ENCODE data around the gene TCF7L1. TPM values are rescaled to one million over a fixed set of nuclear protein-coding genes. Genes with fewer than 3 reads are reported as not detected.
A peak's percentile ranks its signal among the peaks of the same experiment; 100 is the strongest.
"Not testable (repeated sequence)": the region's sequence is repeated elsewhere in the genome, so short reads cannot be mapped to it uniquely, and the experiment has no call there.

The TCF7L1 gene
- total RNA-seq, 1 experiment from 2014 or later, result 0.17 TPM

DNA sequence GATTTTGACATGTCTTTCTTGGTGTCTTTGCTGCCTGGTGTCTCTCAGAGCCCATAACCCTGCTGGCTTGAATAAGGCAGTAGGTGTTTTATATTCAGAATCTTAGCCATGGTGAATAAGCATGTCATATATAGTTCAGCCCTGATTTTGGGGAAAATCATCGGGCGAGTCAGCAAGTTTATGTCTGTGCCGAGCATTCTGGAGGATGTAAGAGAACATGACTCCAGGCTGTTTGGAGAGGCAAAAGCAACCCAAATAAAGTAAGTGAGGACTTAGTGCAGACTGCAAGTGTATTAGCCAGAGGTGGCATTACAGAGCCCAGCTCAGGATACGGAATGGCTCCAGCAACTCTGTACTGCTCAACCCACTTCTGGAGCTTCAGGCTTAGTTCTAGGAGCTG, 50.3 kb downstream of the TCF7L1 start:
- DNase-seq (ENCODE audit: low spot score), result no peak

DNA sequence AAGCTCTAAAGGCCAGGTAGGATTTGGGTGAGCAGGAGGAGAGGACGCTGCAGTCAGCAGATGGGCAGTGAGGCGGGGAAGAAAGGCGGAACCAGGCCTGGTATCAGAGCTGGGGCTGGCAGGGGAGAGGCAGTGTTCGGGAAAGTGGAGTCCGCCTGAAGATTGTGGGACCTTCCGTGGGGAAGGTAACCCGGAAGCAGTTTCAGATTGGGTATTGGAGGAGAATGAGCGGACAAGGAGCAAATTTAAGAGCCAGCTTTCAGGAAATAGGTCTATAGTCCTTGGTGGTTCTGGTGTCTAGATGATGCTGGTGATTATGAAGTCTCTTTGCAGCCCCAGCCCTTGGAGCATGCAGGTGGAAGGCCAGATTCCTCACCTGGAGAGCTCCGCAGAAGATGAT, 51.0 kb downstream of the TCF7L1 start:
- DNase-seq (ENCODE audit: low spot score), result no peak

DNA sequence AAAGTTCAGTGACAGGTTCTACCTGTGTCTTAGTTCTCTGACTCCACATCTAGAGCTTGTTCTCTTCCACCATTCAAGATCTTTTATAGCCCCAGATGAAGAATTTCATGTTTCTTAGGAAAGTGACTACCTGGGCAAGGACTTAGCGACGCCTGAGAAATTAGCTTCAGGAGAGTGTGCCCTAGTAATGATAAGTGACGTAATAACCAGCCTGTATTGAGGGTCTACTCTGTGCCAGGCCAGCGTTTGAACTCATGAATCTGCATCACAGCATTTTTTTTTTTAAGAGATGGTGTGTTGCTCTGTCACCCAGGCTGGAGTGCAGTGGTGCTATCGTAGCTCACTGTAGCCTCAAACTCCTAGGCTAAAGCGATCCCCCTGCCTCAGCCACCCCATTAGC, 51.8 kb downstream of the TCF7L1 start:
- DNase-seq (ENCODE audit: low spot score), result no peak

DNA sequence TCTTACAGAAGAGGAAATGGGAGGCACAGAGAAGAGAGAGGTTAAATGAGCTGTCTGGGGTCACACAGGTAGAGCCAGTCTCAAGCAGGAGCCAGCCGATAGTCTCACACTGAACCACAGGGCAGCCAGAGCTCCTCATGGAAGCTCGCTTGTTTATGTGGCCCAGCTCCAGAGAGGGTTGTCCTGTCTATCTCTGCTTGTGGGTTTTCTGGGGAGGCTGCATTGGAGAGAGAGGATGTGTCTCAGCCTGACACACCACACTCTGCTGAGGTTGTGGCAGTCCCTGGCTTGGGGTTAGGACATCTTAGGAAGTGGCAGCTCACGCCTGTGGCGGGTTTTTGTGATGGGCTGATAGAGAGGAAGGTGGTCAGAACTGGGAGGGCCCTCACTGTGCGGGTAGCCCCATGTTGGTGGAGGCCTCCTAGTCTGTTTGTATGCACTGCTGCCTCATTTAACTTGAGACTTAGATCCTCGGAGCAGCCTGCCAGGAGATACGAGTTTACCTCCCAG, 52.3 kb downstream of the TCF7L1 start:
- DNase-seq (ENCODE audit: low spot score), result no peak

DNA sequence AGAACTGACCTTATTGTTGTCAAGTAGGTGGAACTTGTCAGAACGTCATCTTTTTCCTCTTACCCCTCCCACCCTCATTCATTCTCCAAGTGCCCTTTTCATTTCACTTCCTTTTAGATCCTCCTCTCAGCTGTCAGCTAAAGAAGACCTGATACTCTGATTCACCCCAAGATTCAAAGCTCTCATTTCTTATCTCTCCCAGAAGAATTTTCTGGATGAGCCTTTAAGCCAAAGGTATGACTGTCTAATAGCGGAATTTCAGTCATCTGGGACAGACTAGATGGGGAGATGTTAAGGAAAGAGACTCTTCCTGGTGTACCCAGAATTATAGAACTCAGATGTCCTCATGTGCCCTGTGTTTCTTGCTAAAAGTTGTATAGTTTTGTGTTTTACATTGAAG, 53.9 kb downstream of the TCF7L1 start:
- no peak for DNase-seq (ENCODE audit: low spot score)

DNA sequence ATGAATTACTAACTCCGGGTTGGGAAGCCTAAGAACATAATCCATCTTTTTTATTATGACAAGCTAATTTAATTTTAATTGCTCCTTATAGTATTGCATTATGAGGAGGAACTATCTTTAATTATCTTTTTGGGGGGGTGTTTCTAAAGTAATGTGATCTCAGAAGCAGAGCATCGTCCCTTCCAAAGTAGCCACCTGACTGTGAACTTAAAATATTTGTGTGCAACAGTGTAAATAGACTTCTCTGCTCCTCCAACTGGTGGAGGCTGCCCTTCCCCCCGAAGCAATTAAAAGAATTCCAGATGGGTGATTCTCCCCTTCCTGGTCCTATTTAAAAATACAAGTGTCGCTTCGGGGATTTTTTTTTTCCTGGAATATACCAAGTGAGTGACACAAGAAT, 55.7 kb downstream of the TCF7L1 start:
- DNase-seq (ENCODE audit: low spot score), result no peak

DNA sequence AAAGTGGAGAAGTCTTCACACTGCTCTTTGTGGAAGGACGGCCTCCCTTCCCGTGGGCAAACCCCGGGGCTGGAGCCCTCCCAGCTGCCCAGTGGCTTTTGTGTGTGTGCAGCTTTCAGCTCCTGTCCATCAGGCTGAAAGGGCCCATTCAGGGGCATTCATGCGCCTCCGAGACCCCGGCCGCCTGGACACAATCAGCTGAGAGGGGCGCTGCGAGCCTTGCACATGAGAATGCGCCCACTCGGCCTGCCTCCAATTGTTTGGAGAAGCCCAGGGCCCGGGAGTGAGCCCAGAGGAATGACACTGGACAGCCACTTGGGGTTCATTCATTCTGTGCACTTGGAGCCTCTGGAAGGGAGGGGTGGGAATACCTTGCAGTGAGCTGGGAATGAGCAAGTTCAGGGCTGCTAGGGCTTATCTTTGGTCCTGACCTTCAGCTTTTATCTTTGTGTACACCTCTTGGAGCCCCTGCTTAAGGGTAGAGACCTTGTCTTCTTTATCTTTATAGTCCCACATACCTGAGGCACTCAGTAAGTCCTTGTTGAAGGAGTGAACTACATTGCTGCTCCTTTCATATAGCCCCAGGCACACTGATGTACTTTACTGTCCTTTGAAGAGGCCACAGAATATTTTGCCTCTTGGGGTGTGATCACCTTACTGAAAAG, 56.5 kb downstream of the TCF7L1 start:
- no peak for DNase-seq (ENCODE audit: low spot score)

DNA sequence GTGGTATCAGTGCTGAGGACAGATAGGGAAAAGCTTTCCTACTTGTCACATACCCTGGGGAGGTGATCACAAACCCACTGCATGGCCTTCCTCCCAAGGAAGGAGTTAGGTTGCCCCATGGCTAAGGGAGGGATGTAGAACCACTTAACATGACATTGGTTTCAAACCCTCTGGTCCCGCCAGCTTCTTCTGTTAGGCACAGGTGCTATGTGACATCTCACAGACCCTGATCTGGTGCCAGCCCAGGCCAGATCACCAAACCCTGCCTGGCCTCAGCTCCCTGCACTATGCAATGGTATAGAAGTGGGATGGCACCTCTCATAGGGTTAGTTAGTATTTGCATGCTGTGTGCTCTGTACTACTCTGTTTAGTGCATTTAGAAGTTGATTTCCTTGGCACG, 58.0 kb downstream of the TCF7L1 start:
- DNase-seq (ENCODE audit: low spot score), result no peak

DNA sequence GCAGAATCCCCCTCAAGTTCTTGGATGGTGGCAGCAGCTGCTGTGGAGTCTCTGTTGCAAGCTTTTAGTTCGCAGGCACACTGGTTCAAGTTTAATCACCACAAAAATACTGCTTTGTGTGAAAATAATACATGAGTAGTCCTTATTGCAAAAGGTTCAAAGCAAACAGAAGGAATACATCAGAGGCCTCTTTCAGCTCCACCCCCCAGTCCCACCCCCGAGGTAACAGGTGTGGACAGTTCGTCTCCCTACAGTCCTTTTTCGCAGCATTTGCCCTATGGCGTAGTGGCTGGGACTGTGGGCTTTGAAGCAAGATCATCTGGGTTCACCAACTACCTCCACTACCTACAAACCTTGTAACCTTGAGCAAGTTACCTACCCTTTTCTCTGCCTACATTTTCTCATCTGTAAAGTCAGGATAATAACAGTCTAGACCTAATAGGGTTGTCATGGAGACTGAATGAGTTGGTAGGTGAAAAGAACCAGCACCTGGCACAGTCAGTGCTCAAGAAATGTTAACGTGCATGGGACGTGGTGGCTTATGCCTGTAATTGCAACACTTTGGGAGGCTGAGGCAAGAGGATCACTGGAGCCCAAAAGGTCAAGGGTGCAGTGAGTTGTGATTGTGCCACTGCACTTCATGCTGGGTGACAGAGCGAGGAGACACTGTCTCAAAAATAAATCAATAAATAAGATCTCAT, 61.7 kb downstream of the TCF7L1 start:
- DNase-seq (ENCODE audit: low spot score), result no peak

DNA sequence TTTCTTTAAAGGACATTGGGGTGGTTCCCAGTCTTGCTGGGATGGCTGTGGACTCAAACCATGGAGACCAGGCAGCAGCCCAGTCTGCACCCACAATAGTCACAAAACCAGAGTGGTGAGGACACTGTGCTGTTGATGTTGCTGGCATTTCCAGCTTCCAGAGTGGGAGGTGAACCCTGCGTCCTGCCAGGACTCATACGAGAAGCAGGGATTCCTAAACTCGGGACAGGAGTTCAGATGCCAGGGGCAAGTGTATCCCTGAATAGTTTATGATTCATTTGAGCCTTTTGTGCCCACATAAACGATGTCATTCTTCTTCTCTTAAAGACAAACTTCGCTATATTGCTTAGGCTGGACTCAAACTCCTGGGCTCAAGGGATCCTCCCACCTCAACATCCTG, 62.8 kb downstream of the TCF7L1 start:
- DNase-seq (ENCODE audit: low spot score), result no peak

DNA sequence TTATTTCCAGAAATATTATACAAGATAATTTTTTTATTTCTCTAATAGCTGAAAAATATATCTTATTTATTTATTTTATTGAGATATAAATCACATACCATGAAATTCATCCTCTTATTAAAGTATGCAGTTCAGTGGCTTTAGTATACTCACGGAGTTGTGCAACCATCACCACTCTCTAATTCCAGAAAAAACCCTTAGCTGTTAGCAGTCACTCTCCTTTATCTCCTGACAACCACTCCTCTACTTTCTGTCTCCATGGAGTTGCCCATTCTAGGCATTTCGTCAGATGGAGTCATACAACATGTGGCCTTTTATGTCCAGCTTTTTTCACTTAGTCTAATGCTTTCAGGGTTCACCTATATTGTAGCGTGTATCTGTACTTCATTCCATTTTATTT, 66.5 kb downstream of the TCF7L1 start:
- DNase-seq (ENCODE audit: low spot score), result no peak

DNA sequence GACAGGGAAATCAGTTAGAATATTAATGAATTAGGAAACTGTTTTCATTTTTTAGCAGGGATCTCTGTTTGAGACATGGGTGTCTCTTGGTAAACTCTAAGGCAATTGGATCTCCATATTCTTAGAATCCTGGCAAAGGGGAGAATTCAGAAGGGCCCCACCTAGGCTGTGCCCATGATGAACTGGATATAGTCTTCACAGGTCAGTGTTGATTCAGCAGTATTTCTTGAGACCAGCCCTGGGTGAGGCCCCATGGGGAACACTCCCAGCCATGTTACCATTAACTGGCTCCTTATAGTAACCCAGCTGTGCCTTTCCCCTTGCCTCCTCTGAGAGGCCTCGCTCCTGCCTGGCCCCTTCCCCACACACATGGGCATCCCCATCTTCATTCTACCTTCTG, 76.7 kb downstream of the TCF7L1 start:
- no peak for DNase-seq (ENCODE audit: low spot score)

DNA sequence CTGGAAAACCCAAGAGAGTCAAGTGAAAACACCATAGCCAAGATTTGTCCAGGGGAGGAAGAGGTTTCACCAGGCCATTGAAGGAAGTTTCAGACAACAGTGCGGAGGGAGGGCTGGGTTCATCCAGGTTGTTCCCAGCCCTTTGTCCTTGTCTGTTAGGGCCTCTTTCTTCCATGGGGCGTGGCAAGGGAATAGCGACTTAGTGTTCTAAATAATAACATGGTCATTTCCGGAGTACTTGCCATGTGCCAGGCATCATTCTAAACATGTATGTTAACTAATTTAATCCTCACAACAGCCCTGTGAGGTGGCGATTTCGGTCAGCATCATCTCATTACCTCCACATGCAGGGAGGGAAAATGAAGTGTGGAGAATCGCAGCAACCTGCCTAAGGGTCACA, 77.3 kb downstream of the TCF7L1 start:
- DNase-seq (ENCODE audit: low spot score), result no peak

DNA sequence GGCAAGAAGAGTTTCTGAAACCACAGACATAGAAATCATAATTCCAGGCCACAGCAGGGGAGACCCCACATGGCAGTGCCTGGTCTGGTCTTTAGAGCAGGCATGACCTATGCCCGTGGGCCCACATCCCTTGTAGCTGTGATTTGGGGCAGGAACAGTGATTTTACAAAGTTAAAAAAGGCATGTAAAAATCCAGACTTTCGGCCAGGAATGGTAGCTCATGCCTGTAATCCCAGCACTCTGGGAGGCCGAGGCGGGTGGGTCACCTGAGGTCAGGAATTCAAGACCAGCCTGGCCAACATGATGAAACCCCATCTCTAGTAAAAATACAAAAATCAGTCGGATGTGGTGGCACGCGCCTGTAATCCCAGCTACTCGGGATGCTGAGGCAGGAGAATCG, 78.4 kb downstream of the TCF7L1 start:
- not testable (repeated sequence) for DNase-seq (ENCODE audit: low spot score)

DNA sequence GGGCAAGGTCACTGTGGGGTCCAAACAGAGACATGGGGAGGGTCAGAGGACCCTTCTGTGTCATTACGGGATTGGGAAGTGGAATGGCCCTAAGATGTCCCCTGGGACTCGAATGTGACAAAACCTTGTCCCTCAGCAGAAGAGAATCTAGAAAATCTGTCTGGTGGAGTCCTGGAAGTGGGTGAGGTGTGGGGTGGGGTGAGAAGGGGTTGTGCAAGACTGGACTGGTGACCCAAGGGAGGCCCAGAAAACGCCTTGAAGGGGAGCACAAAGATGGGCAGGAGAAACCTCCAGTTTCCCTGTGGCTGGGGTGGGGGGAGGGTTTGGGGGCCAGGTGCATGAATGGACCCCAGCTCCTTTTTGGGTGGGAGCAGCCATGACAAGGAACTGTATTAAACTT, 79.6 kb downstream of the TCF7L1 start:
- no peak for DNase-seq (ENCODE audit: low spot score)

DNA sequence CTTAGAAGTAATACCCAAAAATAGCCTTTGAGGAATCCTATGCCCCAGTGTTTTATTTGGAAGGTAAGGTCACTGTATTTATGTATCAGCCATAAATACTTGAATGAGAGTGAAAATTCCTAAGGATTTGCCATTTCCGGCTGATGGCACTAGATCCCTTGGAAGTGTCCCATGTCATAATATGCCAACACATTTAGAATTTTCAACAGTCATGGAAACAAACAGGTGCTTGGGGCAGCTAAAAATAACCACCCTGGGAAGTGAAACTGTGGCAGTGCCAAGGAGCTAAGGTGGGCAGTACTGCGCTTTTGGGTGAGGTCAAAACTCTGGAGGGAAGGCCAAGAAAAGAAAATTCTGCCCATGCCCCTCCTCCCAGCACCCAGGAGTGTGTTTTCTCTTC, 80.2 kb downstream of the TCF7L1 start:
- no peak for DNase-seq (ENCODE audit: low spot score)

DNA sequence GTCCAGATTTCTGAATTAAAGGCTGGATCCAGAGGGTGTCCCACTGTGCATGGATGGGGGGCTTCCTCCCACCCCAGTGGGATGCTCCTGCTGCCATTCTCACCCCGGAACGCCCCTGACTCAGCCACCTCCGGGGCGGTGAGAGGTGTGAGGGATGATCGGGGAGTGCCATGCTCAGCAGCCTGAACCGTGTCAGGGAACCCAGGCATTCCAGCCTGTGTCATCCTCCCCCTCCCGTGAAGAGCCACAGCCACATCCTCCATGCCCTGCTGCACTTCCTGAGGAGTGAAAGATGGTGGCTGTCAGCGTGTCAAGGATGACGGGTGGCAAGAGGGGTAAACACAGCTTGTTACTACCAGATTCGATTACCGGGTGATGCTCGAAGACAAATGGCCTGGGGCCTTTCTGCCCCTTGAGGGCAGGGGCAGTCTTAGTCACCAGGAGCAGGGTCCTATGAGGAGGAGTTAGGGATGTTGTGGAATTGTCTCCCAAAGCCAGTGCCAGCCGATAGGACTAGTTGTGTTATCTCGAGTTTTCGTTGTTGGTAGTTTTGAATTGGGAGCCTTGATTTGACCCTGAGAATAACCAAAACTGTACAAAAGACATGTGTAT, 80.8 kb downstream of the TCF7L1 start:
- no peak for DNase-seq (ENCODE audit: low spot score)

DNA sequence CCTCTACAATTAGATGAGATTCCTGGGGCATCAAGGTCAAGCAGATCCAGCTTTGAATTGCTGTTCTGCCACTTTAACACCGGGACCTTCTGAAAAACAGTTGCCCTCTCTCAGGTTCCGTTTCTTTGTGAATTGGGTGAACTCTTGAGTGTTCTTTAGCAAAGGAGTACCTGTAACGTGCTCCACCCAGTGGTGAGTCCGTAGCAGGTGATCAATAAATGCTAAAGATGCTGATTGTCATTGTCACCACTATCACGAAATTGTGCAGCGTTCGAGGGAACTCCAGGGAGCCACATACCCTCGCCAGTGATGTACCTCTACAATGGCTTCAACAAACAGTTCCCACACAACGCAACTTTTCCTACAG, 81.9 kb downstream of the TCF7L1 start:
- no peak for DNase-seq (ENCODE audit: low spot score)

DNA sequence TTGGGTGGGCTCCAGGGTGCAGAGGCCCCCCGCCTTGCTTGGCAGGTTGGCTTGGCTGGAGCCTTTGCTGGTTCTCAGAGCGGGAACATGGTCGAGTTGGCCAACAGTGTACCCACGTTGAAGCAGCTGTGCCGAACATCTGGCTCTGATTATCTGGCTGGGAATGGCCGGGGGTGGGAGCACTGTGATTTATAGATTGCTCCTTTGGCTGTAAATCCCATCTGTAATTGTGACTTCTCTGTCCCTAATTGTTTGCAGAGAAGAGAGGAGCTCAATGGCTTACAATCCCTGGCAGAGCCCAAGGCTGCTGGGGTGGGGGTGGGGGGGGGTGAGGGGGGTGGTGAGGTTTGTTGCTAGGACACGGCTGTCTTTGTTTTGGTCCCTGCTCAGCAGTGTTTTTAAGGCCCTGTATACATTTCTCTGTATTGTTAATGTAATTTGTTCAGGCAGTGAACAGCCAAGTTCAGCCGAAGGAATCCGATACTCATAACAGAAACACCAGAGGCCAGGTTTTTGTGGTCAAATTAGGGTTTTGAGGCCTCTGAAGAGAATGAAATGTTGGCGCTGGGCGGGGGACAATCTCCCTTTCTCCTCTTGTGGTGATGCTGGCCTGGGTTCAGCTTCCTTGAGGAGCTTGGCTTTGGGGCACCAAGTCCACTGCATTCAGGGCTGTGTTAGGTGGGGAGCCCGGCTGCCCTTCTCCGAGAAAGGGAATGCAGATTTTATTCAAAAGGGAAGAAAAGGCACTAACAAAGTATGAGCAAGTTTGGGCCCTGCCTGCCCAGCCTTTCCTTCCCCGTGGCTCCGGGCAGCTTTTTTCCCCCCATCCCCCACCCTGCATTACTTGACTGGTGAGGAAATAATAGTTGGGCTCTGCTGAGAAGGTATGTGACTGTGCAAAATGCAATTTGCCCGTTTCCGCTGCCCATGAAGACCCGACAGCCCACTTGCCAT, 82.5 kb downstream of the TCF7L1 start:
- peak; percentile 96 for DNase-seq (ENCODE audit: low spot score)

DNA sequence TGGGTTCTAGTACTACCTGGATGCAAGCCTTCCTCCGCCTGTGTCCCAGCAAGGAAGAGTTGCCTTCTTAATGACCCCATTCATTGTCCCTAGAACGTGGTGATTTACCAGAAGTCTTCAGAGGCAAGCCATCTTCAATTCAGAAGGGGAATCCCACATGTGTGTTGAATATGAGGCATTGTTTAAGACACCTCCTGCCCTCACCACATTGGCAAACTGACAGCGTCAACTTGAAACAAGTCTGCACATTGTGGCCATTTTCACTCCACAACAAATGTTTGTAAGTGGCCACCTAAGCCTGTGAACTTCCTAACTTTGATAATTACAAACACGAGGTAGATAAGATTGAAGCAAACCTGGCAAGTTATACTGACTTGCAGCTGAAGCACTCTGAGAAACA, 83.7 kb downstream of the TCF7L1 start:
- DNase-seq (ENCODE audit: low spot score), result no peak

DNA sequence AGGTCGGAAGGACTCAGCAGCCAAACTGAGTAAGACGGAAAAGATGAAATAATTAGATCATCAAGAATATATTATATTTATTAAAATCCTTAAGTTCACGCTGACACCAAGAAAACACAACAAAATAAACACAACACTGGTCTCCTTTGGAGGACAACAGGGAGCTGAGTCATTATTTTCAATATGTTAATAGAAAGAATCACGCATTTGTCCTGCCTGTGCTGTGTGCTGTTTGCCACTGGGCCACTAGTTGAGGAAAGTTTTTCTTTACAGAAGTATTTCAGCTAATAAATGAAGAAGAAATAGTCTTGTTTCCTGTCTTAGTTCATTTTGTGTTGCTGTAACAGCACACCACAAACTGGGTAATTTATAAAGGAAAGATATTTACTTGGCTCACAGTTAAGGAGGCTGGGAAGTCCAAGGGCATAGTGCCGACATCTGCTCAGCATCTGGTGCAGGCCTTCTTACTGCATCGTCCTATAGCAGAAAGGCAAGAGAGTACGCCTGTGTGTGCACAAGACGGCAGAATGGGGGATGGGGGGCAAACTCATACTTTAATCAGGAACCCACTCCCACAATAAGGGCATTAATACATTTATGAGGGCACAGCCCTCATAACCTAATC, 88.0 kb downstream of the TCF7L1 start:
- DNase-seq (ENCODE audit: low spot score), result no peak

DNA sequence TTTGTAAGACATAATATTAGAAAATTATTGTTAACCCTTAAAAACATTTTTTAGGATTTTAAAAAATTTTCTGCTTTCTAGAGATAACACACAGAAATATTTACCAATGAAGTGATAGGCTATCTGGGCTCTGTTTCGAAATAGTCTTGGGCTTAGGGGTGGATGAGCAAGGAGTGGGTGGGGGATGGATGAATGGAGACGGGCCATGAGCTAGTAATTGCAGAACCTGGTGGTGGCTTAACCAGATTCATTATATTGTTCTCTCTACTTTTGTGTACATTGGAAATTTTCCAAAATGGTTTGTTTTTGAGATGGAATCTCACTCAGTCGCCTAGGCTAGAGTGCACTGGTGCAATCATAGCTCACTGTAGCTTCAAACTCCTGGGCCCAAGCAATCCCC, 89.6 kb downstream of the TCF7L1 start:
- DNase-seq (ENCODE audit: low spot score), result no peak

All from H4 (cell line).